Activated CD4-positive, alpha-beta T cell treated with anti-CD3 and anti-CD28 coated beads, Interleukin-10, Interleukin-2, amounts not matched to agents 100 ng/mL and 50 ng/mL, durations not matched to agents 16 hours and 8 hours (primary cell): Measurements from ENCODE around the gene AP3S1.
"Not testable (repeated sequence)": the region's sequence is repeated elsewhere in the genome, so short reads cannot be mapped to it uniquely, and the experiment has no call there.

ENCODE experiments used
- DNase-seq: peaks from one replicate; pipeline ENCODE4 v3.0.0-alpha.2; 2020

AP3S1 gene

DNA sequence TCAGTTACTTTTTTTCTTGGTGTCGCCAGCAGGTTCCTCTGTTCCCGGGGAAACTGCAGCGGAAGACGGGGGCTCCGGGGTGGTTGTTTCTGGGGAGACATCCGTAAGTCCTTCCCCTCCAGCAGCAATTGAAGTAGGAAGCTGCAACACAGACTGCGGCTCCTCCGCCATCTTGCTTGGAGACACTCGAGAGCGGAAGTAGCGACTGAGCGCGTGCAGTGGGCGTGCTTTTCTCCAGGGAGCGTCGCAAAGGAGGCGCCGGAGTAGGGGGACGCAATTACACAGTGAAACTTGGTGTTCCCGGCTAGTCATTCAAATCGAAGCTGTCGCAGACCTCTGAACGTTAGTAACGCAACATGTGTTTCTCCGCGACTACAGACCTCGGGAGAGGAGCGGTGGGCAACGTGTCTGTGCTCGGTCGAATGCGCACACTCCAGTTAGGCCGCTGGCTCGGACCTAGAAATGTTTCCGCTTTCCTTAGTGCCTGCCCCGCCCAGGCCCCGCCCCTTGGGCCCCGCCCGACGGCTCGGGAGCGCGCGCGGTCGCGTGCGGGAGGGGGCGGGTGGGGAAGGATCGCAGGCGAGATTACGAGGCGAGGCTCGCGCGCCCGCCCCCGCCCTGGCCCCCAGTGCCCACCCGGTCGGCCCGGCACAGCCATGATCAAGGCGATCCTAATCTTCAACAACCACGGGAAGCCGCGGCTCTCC is at the start of gene AP3S1, which contains the start of gene ATG12:
Gene AP3S1 (plus strand): TSS at position 554 of the 707 bp plus-strand sequence. CDS start 103 bp downstream, at position 657.
Gene ATG12 (minus strand): TSS at position 184 of the 707 bp plus-strand sequence. CDS start 13 bp downstream, at position 171.
- peak; percentile 93 for DNase-seq

DNA sequence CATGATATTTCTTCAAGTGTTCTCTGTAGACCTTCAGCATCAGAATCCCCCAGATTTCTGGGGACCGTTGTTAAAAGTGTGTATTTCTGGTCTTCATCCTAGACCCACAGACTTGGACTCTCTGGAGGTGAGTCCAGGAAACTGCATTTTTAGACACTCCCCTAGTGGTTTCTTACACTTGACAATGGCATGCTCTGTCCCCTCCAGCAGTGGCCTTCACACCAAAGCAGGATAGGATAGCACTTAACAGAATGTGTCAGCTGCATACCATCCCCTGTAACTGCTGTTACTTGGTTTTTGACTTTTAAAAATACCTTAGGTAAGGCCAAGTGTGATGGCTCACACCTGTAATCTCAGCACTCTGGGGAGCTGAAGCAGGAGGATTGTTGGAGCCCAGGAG is 46.0 kb upstream of the AP3S1 start:
- DNase-seq, result no peak

- DNase-seq, result no peak
Observed at GRCh38 chr5:115796656-115797055, 45.1 kb upstream of the AP3S1 start.

- no peak for DNase-seq
Observed at GRCh38 chr5:115798252-115798651, 43.5 kb upstream of the AP3S1 start.

- no peak for DNase-seq
Observed at GRCh38 chr5:115800108-115800507, 41.6 kb upstream of the AP3S1 start.

DNA sequence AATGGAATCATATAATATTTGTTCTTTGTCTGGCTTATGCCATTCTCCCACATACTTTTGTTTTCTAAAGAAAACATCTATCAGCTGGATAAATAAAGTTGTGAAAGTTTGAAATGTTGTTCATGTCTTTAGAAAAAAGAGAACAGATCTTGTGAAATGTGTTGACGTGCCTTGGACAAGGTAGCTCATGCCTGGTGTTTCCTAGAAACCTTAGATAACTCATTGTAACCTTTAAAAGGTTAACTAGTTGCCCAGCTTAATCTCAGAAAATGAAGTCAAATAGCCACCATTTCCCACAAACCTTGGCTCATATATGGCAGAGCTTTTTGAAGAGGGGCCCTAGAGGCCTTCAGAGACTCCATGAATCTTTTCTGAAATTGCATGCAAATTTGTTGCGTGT is 40.6 kb upstream of the AP3S1 start:
- no peak for DNase-seq

DNA sequence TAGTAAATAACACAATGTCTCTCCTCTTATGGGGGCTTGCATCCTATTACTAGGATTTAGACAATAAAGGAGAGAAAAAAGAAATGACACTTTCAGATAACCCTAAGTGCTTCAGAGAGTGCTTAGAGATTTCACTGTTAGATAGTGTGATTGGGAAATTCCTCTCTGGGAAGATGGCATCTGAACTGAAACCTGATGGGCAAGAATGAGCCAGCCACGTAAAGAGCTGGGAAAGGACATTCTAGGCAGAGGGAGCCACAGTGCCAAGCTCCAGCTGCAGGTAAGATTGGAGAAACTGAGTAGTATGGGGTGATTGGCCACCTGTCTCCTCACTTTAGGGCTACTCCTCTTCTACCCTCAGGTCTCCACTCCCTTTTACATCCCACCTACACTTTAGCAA is 39.8 kb upstream of the AP3S1 start:
- DNase-seq, result no peak

DNA sequence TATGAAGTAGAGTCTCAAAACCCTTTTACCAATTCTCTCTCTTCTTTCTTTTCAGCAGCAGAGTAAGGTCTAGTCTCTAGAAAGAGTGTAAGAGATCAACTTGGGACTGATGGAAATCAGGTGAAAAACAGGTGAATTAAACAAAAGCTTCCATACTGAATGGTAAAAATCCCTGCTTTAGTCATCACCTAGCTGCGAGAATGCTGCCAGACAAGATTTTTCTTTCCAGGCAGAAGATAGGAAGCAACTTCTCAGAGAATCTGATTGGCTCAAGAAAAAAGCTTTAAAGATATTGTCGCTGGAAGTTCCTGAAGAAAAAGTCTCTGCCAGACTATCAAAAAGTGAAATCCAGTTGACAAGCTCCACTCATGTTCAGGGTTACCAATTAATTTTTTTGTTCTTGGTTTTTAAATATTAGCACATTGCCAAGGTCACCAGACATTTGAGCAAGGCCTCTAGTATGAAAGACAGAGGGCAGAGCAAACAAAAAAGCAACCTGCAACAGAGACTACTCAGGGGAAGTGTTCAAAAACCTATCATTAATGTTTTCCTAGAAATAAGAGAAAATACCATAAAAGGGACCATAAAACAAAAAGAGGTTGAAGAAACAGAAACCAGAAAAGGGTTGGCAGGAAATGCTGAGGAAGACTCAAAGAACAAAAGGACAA is 34.6 kb upstream of the AP3S1 start:
- no peak for DNase-seq

GRCh38 chr5:115807654-115808052 is 34.1 kb upstream of the AP3S1 start:
- DNase-seq, result no peak

GRCh38 chr5:115808066-115808465 is 33.7 kb upstream of the AP3S1 start:
- DNase-seq, result not testable (repeated sequence)

- peak; percentile 45 for DNase-seq
Observed at GRCh38 chr5:115809946-115810345, 31.8 kb upstream of the AP3S1 start.

DNA sequence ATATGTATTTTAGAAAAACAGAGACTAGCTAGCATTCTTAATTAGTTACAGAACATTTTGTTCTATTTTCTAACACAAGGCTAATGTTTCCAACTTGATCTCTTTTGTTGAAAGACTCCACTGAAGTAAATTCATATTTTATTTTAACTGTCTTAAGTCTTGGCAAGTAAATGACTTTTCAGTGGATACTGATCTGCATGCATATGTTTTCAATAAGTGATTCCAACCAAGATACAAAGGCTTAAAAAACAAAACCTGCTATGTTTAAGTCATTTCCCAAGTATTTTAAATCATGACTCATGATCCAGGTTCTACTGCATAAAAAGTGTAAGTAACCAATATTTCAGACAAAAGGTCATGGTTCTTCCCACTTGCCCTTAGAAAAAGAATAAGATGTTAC is 31.0 kb upstream of the AP3S1 start:
- no peak for DNase-seq

- no peak for DNase-seq
Observed at GRCh38 chr5:115811406-115811805, 30.3 kb upstream of the AP3S1 start.

DNA sequence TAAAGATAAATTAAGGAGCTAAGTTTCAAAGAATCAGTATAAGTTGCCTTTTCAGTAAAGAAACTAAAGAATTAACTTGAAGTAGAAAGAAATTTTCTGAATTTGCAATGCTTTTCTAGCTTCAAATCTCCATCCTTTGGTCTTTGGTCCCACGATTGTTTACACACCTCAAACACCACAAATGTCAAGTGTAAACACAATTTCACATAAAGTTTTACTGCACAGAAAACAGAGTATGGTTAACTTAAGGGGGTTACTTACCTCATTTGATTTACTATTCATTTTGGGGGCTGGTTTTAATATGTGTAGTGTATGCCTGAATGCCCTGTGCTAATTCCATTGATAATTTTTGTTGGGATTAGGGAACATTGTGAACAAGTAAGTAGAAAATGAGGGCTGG is 29.4 kb upstream of the AP3S1 start:
- DNase-seq, result no peak

DNA sequence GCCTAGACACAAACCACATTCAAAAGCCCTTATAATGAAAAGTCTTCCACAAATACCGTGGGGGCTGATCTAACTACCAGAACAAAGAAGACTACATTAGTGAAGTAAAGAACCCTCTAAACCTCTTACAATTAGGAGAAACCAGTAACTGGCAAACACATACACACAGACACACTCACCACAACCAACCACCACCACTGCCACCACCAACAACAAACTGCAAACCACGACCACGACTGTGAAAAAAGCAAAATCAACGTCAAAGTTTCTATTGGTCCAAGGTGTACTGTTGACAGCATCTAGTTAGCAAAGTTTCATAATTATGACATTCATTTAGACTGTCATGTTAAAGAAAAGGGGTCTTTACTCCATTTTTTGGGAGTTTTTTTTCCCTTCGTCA is 28.0 kb upstream of the AP3S1 start:
- DNase-seq, result peak; percentile 16

GRCh38 chr5:115815006-115815692 is 26.6 kb upstream of the AP3S1 start:
- DNase-seq, result peak; percentile 12

DNA sequence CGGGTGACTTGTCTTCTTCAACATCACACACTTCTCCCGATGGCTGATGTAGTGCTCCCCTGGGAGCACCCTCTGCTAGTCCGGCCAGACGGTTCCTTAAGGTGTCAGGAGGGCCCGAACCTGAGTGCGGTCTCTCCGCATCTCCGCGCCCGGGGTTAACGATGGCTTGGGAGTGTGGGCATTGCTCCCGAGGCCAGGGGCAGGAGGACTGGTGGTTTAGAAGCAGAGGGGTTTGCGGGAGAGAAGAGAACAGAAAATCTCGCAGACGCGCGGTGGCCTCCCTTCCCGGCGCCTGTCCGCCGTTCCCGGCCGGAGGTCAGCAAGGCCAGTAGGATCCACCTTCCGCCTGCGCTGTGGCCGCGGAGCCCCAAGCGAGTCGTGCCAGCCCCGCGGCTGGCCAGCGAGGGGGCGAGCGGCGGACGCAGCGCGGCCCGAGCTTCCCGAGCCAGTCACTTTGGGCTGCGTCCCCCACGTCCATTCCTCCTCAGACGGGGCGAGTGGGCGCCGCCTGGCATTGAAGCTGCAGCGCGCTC is 26.0 kb upstream of the AP3S1 start:
- DNase-seq, result no peak

DNA sequence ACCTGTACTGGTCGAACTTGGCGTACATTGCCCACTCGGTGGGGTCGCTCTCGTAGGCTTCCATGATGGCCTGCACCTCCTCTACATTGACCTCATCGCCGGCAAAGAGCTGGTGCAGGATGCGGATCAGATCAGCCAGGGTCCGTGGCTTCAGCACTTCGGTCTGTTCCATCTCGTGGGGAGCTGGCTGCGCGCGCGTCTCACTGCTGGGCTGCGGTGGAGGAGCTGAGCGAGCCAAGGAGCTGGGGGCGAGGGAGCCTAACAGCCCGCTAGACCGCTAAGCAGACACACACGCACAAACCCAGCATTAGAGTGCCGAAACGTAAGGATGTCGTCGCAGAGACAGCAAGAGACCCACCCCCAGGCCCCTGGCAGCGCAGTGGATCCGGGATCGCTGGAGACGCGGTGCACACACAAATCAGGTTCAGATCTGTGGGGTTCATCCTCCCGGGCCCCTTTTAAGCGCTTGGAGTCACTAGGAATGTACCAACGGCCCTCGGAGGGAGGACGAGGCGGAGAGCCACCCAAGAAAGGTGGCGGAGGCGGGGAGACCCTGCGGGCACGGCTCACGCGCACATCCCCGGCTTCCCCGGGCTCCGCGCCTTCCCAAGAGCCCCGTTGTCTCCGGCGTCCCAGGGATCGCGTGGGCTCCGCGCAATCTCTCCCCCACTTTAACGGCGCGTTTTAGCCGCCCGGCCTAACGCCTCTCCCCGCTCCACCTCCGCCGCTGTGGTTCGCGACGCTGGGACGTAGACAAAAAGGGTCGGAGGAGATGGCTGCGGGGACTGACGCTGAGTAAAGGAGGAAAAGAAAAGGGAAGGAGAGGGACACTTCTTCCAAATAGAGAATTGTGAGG is 25.3 kb upstream of the AP3S1 start, which contains the start of gene CDO1:
Gene CDO1 (minus strand): TSS at position 434 of the 856 bp plus-strand sequence. CDS start 262 bp downstream, at position 172.
- DNase-seq, result peak; percentile 20

DNA sequence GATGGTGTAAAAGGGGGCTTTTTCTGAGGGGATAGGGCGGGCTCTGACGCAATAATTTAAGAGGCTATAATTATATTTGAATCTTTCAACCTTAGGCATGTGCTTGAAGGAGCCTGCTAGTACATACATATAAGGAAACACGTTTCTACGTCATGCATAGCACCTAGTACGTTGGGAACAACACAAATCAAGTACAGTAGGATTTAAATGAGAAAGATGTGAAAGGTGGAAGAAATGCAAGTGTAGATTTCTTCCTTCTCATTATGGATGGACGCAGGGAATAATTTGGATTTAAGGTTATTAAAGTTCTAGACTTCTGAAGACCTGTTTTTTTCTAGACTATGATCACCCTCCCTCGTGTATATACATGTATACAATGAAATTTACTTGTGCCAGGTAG is 24.3 kb upstream of the AP3S1 start:
- no peak for DNase-seq

- no peak for DNase-seq
Observed at GRCh38 chr5:115818821-115819220, 22.9 kb upstream of the AP3S1 start.

- no peak for DNase-seq
Observed at GRCh38 chr5:115820846-115821245, 20.9 kb upstream of the AP3S1 start.

- not testable (repeated sequence) for DNase-seq
Observed at GRCh38 chr5:115824983-115825382, 16.8 kb upstream of the AP3S1 start.
